ENCODE results near the gene LRRC46. TPM values are rescaled to one million over a fixed set of nuclear protein-coding genes. Genes with fewer than 3 reads are reported as not detected.

The LRRC46 gene
- total and polyA plus RNA-seq, 2 of the 13 experiments (the other 11 are each of a cell fraction or from before 2014, with no cell fraction given): 0.09 TPM

- TF ChIP-seq PCBP1 (IDR thresholded peaks at IDR 0.05; ENCODE audit: borderline replicate concordance, low read depth, low read length) (no peak), POGZ (CRISPR knock-in tag; IDR thresholded peaks at IDR 0.05) (no peak), ZFAT (CRISPR knock-in tag; conservative IDR thresholded peaks at IDR 0.05) (no peak), IKZF1 (IDR thresholded peaks at IDR 0.05) (no peak), FUBP1 (CRISPR knock-in tag; IDR thresholded peaks at IDR 0.05; ENCODE audit: borderline replicate concordance) (no peak), ZBTB7A (CRISPR knock-in tag; IDR thresholded peaks at IDR 0.05) (no peak), ZNF329 (CRISPR knock-in tag; IDR thresholded peaks at IDR 0.05; ENCODE audit: low read depth) (no peak), ZSCAN12 (CRISPR knock-in tag; IDR thresholded peaks at IDR 0.05) (no peak), EED (CRISPR knock-in tag; IDR thresholded peaks at IDR 0.05) (no peak), ZNF800 (CRISPR knock-in tag; IDR thresholded peaks at IDR 0.05) (no peak), ZNF841 (CRISPR knock-in tag; IDR thresholded peaks at IDR 0.05; ENCODE audit: borderline replicate concordance) (no peak), CTCF (CRISPR knock-in tag; IDR thresholded peaks at IDR 0.05) (no peak), ZNF660 (CRISPR knock-in tag; IDR thresholded peaks at IDR 0.05; ENCODE audit: borderline replicate concordance, low read depth) (no peak), KLF16 (CRISPR knock-in tag; IDR thresholded peaks at IDR 0.05) (peak in 1 of 2 experiments; percentile 94; a peak in 2 of 4 replicates), SALL1 (CRISPR knock-in tag; IDR thresholded peaks at IDR 0.05) (peak; percentile 69), KLF11 (CRISPR knock-in tag; IDR thresholded peaks at IDR 0.05) (peak; percentile 95), GFI1 (CRISPR knock-in tag; IDR thresholded peaks at IDR 0.05; ENCODE audit: borderline replicate concordance) (no peak), YY1 (IDR thresholded peaks at IDR 0.05; ENCODE audit: insufficient read depth, insufficient replicate concordance, low read depth, low read length) (no peak), ZNF441 (CRISPR knock-in tag; IDR thresholded peaks at IDR 0.05; ENCODE audit: borderline replicate concordance) (peak; percentile 81; the same call in 1 of the 2 replicates), BHLHE40 (IDR thresholded peaks at IDR 0.05; ENCODE audit: low read length) (no peak), STAT5B (CRISPR knock-in tag; IDR thresholded peaks at IDR 0.05) (peak; percentile 86; the same call in 1 of the 2 replicates), ZNF232 (CRISPR knock-in tag; IDR thresholded peaks at IDR 0.05; ENCODE audit: borderline replicate concordance) (peak; percentile 94), CSRNP2 (CRISPR knock-in tag; conservative IDR thresholded peaks at IDR 0.05; ENCODE audit: low read depth) (no peak)
Measured at GRCh38 chr17:47785538-47786123, 45.8 kb upstream of the LRRC46 start (continued).

All from HepG2 (cell line).